GM18858 (cell line): ENCODE data around the gene BMP7.

Experiments used
- ATAC-seq: cut with Tn5 transposase; IDR thresholded peaks from one replicate; pipeline ENCODE4 v1.9.1; 2021; ENCODE audit not compliant: unreplicated experiment

Gene BMP7

DNA sequence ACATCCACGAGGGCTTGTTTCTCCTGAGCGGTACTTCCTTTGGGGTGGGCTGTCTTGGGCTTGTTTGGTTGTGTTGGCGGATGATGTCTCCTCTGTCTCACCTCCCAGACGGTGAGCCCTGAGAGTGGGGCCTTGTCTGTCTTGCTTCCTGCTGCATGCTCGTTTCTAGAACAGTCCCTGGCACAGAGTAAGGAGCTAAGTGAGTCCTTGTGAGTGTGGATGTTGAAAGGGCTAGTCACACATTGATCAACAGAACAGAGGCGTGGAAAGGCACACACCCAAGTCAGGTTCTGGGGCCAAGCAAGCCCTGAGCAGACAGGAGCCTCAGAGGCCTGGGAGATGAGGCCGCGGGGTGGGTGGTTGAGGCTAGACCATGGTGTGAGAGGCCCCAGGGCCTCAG, 111.0 kb downstream of the BMP7 start:
- no peak for ATAC-seq

DNA sequence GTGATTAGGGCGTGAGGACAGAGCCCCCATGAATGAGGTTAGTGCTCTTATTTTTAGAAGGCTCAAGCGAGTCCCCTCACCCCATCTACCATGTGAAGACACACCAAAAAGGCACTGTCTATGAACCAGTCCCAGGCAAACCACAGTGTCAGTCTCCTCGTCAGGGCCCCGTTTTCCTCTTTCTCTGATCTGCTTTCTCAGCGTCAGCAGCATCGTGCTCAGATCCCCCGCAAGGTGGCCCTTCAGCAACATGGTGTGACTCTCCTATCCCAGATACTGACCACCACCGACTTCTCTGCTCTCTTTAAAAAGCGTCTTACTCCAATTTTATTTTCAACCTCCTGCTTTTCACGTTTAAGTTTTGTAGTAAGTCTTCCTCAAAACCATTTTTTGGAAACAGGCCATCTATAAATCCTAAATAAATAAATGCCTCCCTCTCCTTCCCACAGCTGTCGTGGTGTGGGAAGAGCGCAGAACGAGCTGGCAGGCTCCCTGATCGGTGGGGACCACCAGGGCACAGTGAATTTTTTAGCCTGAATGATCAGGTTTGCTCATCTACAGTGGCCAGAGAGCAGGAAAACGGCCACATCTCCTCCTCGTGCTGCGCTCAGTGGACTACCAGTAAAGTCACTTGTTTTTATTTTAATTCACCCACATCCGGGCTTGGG, 113.1 kb downstream of the BMP7 start:
- ATAC-seq: no peak

DNA sequence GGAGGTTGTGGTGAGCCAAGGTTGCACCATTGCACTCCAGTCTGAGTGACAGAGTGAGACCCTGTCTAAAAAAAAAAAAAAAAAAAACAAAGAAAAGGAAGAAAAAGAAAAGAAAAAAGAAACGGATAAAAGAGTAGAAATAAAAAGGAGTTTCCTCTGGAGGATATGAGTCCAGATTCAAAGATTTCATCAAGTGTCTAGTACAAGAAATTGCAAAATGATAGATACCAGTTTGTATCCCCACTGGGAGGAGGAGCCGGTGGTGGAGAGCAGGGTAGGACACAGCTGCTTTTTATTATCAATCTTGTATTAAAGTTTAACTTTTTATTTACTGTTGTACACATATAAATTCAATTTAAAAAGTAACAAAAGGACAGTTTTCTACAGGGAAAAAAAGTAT, 113.9 kb downstream of the BMP7 start:
- ATAC-seq: no peak

DNA sequence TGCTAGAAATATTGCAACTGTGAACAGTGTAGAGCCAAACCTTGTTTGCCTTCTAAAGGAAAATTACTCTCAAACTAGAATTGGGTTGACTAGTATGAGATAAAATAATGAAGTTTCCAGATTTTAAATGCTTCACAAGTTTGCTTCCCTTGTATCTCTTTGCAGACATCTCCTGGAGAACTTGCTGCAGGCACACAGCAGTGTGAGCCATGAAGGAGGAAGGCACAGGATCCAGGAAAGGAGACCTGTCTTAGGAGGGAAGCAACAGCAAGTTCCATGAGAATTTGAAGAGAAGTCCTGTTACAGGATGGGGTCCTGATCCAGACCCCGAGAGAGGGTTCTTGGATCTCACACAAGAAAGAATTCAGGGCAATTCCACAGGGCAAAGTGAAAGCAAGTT, 115.9 kb downstream of the BMP7 start:
- no peak for ATAC-seq

DNA sequence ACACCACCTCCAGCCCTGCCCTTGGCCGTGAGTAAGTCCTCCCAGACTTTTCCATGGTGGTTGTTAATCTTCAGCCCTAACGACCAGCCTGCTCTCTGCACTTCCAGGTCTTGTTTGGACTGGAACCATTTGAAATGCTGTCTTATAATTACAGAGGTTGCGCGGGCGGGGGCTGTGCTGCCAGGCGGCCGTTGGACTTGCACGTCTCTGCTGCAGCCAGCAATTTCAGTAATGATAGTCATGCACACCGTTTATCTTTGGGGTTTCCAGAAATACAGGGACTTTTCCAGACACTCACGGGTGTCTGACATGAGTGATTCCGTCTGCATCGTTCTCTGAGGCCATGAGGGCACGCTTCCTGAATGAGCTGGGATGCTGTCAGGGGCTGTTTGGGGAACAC, 118.2 kb downstream of the BMP7 start:
- ATAC-seq: no peak

DNA sequence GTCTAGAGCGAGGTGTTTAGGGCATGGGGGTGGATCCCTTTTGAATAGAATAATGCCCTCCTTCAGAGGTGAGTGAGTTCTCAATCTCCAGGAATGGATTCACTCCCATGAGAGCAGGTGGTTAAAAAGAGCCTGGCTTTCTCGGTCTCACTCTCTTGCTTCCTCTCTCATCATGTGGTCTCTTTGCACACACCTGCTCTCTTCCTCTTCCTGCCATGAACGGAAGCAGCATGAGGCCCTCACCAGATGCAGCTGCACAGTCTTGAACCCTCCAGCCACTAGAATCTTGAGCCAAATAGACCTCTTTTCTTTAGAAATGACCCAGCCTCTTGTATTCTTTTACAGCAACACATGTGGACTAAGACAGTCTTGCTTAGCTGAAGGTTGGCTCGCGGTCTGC, 119.3 kb downstream of the BMP7 start:
- no peak for ATAC-seq

DNA sequence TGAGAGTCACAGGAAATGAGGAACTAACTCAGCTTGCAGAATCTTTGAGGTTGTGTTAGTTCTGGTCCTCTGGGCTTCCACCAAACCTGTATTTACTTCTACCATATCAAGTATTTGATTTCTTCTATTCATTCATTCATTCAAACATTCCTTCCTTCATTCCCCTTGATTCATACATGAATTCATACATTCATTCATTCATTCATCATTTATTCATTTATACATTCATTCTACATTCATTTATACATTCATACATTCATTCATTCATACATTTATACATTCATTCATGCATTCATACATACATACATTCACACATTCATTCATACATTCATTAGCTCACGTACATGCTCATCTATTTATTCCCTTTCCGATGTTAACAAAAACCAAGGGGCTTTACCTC, 120.3 kb downstream of the BMP7 start:
- ATAC-seq: no peak

DNA sequence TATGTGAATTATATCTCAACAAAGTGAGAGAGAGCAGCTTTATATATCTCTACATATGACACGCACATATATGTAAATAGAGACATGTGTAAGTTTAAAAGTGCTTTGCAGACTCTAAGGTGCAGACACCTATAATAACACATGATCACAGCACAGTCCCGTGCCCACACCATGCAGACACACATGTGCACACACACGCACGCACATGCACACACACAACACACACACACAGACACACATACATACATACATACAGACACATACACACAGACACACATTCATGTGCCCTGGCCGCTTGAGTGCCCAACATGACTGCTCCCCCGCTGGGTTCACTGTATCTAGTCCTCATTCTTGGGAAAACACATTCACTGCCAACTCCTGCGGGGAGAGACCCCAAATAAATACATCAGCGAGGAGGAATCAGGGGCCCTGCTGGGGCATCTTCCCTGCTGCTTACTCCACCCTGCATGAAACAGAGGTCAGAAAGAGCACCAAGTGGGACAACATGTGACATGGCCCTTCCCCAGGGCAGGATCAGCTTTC, 121.3 kb downstream of the BMP7 start:
- no peak for ATAC-seq

DNA sequence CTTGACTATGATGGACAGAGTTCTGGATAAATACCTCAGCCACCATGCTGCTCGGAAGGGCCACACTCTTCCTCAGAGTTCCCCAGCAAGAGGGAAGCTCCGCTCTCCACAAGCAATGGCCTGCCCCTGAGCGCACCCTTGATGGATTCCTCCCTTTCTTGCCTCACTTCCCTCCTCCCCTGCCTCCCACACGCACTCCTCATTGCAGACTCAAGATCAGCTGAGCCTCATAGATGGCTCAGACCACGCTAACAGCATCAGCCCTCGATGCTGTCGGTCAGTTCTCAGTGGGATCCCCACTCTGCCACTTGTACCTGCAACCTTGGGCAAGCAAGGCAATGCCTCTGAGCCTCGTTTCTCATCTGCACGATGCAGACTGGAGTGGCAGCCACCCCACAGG, 123.3 kb downstream of the BMP7 start:
- ATAC-seq: no peak

DNA sequence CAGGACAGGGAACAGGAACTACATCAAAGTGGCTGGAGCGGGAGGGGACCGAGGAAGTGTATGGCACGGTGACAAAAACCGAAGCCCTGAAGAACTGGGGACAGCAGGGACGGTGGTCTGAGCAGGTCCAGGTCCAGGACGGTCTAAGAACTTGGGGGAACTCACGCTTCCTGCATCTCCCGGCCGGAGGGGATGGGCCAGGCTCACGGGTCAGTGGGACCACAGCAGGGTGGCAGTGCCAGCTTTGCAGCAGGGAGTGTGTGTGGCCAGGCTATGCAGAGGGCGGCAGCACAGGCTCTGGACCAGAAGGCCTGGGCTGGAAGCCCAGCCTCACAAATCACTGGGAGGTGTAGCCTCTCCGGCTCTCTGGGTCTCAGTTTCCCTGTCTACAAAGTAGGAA, 123.8 kb downstream of the BMP7 start:
- ATAC-seq: no peak

DNA sequence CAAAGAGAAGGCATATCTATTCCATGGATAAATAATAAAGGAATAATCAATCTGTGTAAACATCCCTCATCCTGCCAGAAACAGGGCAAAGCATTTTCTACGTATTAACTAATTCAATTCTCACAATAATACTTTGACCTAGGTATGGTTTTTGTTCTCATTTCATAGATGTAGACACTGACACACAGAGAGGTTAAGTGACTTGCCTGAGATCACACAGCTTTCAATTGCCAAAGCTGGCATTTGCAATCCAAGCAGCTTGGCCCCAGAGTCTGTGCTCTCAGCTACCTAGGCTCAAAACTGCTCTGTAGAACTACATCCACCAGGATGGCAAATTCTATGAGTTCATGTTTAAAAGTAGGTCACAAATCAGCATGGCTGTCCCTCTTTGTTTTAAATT, 124.9 kb downstream of the BMP7 start:
- no peak for ATAC-seq

DNA sequence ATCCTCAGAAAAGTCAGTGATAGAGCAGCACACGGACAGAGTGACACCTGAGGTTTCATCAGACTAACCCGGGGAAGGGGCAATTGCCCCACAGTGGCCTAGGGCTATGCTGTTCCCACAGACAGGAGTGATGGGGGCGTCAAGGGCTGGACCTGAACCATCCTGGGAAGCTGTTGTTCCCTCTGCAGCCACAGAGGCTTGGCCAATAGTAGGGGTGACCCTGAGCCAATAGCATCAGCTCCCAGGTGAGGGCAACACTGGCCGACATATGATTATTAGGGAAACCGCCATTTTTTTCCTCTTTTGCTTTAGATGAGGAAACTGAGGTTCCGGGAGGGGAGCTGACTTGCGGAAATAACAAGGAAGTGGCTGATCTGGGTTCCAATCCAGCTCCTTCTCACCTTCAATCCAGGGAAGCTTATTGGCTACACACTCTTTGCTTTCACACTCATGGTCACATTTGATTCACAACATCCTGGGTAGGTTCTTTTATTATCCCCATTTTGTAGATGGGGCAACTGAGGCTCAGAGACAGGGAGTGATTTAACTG, 126.0 kb downstream of the BMP7 start:
- ATAC-seq: no peak

DNA sequence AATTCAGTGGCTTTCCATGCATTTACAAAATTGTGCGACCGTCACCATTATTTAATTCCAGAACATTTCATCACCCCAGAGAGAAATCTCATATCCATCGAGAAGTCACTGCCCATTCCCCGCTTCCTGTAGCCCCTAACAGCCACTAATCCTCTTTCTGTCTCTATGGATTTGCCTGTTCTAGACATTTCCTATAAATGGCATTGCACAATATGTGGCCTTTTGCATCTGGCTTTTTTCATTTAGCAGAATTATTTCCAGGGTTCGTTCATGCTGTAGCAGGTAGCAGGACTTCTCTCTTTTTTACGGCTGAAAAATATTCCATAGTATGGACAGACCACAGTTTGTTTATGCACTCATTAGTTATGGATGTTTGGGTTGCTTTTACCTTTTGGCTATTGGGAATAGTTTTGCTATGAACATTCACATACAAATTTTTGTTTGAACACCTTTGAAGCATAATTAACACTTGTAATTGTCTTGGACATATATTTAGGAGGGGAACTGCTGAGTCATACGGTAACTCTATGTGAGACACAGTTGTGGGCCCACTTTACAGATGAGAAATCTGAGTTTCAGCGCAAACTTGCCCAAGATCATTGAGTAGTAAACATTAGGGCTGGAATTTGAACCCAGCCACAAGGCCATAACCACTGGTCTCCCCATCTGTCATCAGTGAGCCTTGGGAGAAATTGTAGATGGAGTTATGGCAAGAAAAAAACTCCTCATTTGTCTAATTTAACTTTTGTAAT, 126.9 kb downstream of the BMP7 start:
- ATAC-seq: no peak

DNA sequence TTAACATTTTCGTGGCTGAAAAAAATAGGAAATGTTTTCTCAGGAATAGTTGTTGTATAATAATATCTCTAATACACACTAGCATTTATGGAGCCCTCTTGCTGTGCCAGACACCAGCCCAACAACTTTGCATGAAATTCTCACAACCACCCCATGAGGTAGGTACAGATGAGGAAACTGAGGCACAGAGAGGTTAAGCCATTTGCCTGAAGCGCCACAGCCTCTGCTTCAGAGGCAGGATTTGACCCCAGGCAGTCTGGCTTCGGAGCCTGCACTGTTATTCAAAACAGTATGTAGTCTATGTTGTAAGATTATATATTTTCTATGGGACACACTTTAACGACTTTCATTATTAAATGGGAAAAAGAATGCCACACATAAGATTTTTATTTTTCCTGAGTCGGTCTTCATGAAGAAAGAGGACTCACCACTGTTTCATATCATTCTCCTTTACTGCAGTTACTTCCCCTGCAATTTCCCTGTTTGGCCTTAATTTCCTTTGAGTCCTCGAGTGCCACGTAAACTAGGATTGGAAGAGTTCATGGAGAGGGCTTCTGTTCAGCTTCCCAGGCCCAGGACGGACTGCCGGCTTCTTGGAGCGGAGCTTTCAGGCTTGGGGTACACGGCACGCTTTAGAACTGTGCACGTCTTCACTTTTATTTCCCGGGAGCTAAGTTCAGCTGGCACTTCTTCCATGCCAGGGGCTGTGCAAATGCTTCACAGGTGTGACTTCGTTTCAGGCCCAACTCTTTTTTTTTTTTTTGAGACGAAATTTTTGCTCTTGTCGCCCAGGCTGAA, 128.0 kb downstream of the BMP7 start:
- ATAC-seq: no peak

DNA sequence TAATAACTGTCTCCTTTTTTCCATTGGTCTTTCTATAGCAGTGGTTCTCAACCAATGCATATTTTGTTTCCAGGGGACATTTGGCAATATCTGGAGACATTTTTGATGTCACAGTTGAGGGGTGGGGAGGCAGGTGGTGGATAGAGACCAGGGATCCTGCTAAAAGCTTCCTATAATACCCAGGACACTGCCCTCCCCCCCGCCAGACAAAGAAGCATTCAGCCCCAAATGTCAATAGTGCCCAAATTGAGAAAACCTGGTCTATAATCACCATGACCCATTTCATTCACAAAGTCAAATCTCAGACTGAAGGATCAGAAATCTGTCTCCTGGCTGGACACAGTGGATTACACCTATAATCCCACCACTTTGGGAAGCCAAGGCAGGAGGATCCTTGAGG, 128.8 kb downstream of the BMP7 start:
- ATAC-seq: no peak

DNA sequence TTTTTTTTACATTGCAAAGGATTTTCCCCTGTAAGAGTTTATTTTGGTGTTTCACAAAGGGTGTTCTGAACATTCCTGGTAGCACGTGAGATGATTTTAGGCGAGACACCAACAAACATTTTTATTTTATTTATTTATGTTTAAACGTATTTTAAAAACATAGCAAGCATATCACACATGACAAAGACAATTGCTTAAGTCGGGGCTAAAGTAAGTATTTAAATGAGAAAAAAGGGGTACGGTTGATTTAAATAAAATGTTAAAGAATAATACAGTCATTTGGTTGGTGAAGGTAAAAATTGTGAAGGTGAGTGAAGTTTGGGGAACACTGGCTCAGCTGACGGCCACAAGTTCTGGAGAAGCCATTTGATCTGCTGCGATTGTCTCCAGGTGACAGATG, 129.7 kb downstream of the BMP7 start:
- ATAC-seq: no peak

DNA sequence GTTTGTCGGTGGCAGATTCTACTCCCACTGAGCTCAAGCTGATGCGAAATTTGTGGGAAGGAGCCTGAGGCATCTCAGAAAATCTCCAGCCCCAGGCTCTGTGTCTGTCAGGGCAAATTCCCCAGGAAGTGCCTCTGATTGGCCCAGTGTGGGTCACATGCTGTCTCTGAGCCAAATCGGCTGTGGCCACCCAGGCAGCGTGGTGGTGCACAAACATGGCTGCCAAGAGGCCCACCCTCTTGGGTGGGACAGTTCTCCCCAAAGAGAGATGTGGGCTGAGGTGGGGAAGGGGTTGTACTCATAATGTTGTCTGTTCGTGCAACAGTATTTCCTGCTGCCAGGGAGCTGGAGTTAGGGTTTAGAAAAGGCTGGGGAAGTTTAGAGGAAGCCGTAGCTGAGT, 130.6 kb downstream of the BMP7 start:
- no peak for ATAC-seq

DNA sequence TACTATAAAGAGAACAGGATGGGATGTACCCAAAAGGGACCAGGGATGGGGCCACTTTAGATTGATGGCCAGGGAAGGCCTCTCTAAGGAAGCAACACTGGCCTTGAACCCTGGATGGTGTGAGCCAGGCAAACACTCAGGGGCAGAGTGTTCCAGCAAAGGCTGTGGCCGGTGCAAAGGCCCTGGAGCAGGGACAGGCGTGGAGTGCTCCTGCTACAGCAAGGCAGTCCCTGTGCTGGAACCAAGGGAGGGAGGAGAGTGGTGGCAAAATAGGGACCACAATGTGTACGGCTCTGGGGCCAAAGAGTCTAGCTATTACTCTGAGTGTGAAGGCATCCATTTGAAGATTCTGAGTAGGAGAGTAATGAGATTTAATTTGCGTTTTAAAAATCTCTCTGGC, 131.6 kb downstream of the BMP7 start:
- ATAC-seq: no peak

DNA sequence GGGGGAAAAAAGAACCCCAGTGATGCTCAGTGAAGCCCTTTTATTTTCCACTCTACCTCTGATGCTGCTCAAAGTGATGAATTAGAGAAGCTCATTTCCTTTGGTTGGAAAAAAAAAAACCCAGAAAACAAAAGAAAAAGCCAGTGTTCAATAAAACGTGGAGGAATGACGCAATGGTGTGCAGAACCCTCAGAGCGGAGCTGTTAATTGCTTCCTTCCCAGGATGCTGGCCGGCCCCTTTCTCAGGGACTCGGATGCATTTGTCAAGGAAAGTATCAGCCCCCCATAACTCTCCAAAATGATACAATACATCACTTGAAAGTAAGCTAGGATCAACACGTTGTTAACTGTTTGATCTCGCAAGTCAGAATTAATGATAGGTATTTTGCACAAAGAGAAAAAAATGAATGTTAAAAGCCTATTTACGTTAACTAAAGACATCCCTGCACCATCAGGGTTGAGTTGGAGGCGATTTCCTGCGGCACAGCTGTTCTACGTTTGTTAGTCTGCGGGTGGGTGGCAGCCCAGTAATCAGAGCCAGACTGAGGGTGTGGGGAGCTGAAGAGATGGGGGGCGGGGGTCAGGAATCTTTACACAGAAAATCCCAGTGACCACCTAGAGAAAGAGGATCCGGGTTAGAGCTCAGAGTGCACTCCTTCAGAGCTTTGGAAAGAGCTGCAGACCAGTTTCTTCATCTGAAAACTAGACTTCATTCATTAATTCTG, 132.4 kb downstream of the BMP7 start:
- no peak for ATAC-seq

DNA sequence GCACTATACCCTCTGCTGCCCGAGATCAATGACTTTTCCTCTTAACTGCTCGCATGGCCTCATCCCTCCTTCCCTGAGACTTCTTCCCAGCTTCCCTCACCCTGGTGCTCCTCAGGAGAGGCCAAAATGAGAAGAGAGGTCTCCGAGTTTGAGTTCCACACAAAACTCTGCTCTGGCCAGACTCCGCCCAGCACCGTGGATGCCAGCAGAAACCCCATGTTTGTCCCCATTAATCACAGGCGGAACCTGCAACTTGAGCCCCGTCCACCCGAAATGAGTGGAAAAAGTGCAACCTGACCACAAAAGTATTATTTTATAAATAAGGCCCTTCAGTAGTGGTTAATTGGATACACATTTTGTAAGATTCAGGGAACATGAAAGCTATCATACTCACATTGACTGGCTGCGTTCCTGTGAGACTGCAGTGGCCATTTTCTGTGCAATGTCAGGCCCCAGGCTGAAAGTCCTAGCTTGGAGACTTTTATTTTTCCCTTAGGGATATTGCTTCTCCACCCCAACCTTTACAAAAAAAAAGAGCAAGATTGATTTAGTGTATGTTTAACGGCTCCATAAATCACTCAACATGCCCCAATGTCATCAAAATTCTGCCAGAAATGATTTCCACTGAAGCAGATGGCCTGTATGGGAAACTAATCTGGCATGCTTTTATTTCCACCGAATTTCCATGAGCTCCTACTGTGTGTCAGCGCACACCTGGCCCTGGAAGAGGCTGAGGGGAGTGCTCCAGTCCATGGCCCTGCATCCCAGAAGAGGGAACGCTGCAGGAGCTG, 134.6 kb downstream of the BMP7 start:
- ATAC-seq: no peak
